GM13976 (cell line): Measurements from ENCODE around the gene TMEM63A.

Source experiments
- DNase-seq: peaks from one replicate; pipeline ENCODE4 v3.0.0; 2012; ENCODE audit warnings: low spot score
- CTCF ChIP-seq: IDR thresholded peaks from 2 replicates; pipeline ENCODE4 v1.5.1; 2012; ENCODE audit warnings: borderline replicate concordance, mild to moderate bottlenecking; ENCODE audit not compliant: insufficient read depth; ENCODE audit errors: extremely low read depth, missing control alignments, control extremely low read depth
- in situ Hi-C: fragments of 300-500 bp; cut with MboI; formaldehyde crosslinking; loops from one replicate; pipeline ENCODE4 v1.12.0; 2022; ENCODE audit warnings: low sequenced_read_pairs, mixed read lengths, inconsistent platforms; ENCODE audit not compliant: unreplicated experiment

TMEM63A gene

GRCh38 chr1:225917536-225917935, 35.4 kb upstream of the TMEM63A start:
- in situ Hi-C loops = no loop called here
- TF ChIP-seq CTCF = no peak
- DNase-seq = no peak

- in situ Hi-C loops = no loop called here
Observed at GRCh38 chr1:225917101-225917500, 34.9 kb upstream of the TMEM63A start.

GRCh38 chr1:225915538-225915991, 33.4 kb upstream of the TMEM63A start:
- no peak for DNase-seq
- in situ Hi-C loops = no loop called here
- TF ChIP-seq CTCF = no peak

More at GRCh38 chr1:225917101-225917500, 34.9 kb upstream of the TMEM63A start:
- no peak for DNase-seq
- no peak for TF ChIP-seq CTCF

GRCh38 chr1:225914947-225915346, 32.8 kb upstream of the TMEM63A start:
- in situ Hi-C loops = no loop called here
- no peak for DNase-seq
- no peak for TF ChIP-seq CTCF

GRCh38 chr1:225914391-225914790, 32.2 kb upstream of the TMEM63A start:
- DNase-seq = no peak
- no peak for TF ChIP-seq CTCF
- in situ Hi-C loops = no loop called here

- TF ChIP-seq CTCF = peak; percentile 62
- in situ Hi-C loops = no loop called here
- DNase-seq = peak; percentile 87
Observed at GRCh38 chr1:225911191-225912130, 29.3 kb upstream of the TMEM63A start.

- TF ChIP-seq CTCF = no peak
Observed at GRCh38 chr1:225909477-225909876, 27.3 kb upstream of the TMEM63A start.

More at GRCh38 chr1:225909477-225909876, 27.3 kb upstream of the TMEM63A start:
- DNase-seq = no peak
- in situ Hi-C loops = no loop called here
